ENCODE results near the gene NALCN.

DNA sequence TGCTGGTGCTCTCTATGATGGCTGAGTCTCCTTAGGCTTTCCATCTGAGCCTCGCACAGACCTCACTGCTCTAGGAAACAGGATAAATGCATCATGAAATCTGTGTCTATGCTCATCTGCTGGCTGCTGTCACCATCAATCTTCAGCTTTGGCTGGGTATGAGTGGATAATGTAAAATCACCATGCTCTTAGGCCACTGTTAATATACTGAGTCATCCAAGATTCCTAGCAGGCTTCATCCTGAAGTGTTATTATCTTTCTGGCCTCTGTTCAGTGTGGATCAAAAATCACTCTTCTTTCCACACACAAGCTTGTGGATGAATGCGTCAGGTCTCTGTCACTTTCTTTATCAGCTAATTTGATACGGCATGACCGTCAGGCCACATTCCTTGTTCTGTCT is 317.4 kb downstream of the NALCN start:
- TF ChIP-seq, protein P1, sequence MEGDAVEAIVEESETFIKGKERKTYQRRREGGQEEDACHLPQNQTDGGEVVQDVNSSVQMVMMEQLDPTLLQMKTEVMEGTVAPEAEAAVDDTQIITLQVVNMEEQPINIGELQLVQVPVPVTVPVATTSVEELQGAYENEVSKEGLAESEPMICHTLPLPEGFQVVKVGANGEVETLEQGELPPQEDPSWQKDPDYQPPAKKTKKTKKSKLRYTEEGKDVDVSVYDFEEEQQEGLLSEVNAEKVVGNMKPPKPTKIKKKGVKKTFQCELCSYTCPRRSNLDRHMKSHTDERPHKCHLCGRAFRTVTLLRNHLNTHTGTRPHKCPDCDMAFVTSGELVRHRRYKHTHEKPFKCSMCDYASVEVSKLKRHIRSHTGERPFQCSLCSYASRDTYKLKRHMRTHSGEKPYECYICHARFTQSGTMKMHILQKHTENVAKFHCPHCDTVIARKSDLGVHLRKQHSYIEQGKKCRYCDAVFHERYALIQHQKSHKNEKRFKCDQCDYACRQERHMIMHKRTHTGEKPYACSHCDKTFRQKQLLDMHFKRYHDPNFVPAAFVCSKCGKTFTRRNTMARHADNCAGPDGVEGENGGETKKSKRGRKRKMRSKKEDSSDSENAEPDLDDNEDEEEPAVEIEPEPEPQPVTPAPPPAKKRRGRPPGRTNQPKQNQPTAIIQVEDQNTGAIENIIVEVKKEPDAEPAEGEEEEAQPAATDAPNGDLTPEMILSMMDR (IDR thresholded peaks at IDR 0.05): no peak
- TF ChIP-seq POLR2A (IDR thresholded peaks at IDR 0.05): no peak

Measured in lower leg skin (tissue), 3 donors.